Spleen (tissue), 7 donors: Measurements from ENCODE around the gene PPT2.

ENCODE experiments used
- POLR2A ChIP-seq, 3 donors: fragments of 450-650 bp; IDR thresholded peaks; one replicate each; pipeline ENCODE4 v1.5.1; 2017; ENCODE audit warnings: antibody characterized with exemption in 3 of 3, mild to moderate bottlenecking in 1 of 3
- TF ChIP-seq, protein P1 (sequence below), 11 experiments: fragments of 200-600 bp in 7 of 11; fragments of 450-650 bp in 4 of 11; sonication (generic) in 4 of 11; IDR thresholded peaks in 8 of 11; conservative IDR thresholded peaks in 3 of 11; 1 replicate in 7 of 11; 2 replicates in 4 of 11; pipeline versions ENCODE4 v1.4.0 to v1.8.0; 2016 to 2021; ENCODE audit warnings: antibody characterized with exemption in 11 of 11, inconsistent platforms in 4 of 11, mild to moderate bottlenecking in 1 of 11
- donor health status: DM: no; HTN: no; CAD: no; lungs with moderate emphysema.
- donor health status: DM: no; HTN: no; CAD: no.
- donor health status: DM: no; HTN: no; CAD: no.

DNA sequence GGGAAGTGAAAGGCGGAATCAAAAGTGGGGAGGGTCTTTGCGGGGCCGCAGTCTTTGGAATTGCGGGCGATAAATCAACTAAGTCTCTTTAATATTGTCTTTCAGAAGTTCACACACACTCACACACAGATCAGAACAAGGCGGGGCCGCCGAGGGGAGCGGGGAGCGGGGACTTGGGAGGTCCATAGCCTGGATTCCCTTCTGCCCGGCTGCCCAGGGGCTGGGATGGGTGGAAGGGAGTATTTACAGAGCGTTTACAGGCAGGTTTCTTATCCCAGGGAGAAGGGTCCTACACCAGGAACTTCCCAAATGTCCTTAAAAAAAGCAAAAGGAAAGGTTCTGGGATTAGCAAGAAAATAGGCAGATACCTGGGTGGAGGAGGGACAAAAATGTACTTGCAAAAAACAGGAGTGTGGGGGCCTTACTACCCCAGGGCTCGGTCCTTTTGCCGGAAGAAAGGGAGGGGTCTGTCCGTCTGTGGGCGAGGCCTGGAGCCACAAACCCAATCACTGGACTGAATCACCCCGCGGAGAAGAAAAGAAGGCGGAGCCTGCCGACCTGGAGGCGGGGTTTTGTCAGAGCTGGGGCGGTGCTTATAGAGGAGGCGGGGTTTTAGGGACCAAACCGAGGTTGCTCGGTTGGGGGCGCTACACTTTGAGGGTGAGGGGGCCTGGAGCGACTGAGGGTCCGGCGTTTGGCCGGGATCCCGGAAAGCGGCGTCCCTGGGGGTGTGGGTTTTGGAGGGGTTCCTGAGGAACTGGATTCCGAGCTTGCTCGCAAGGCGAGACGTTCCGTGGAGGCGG is 5.5 kb upstream of the PPT2 start:
- TF ChIP-seq, protein P1, sequence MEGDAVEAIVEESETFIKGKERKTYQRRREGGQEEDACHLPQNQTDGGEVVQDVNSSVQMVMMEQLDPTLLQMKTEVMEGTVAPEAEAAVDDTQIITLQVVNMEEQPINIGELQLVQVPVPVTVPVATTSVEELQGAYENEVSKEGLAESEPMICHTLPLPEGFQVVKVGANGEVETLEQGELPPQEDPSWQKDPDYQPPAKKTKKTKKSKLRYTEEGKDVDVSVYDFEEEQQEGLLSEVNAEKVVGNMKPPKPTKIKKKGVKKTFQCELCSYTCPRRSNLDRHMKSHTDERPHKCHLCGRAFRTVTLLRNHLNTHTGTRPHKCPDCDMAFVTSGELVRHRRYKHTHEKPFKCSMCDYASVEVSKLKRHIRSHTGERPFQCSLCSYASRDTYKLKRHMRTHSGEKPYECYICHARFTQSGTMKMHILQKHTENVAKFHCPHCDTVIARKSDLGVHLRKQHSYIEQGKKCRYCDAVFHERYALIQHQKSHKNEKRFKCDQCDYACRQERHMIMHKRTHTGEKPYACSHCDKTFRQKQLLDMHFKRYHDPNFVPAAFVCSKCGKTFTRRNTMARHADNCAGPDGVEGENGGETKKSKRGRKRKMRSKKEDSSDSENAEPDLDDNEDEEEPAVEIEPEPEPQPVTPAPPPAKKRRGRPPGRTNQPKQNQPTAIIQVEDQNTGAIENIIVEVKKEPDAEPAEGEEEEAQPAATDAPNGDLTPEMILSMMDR (IDR thresholded peaks at IDR 0.05 in 8 of 11, conservative IDR thresholded peaks at IDR 0.05 in 3 of 11), result peak in 4 of 11 experiments; percentile 17 to 50 (median 32)
- no peak for TF ChIP-seq POLR2A (IDR thresholded peaks at IDR 0.05)
